Colon (tissue), 2 donors: ENCODE results near the gene S100A7.
"Not testable (repeated sequence)": the region's sequence is repeated elsewhere in the genome, so short reads cannot be mapped to it uniquely, and the experiment has no call there.

Experiments
- FAIRE-seq: peaks from 2 replicates; lab custom pipeline; 2012; peaks lifted over from hg19 to GRCh38; lab: Jason Lieb, UNC
- donor health status: control.
- donor health status: control.

S100A7 gene

DNA sequence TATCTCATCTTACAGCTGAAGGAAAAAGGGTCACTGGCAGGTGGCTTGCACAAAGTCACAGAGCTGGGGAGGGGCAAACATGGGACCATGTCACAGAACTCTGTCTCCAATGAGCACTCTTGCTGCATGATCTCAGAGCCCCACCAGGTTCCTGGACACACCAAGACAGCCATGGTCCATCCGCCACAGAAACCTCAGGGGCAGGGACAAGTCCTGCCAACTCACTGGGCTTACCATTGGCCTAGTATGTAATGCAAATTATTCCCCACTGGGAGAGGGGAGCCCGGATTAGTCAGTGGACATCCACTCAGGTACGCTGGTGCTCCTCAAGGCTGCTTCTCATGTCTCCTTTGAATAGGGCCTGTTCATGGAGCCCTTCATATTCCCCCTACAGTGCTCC lies 29.9 kb downstream of the S100A7 start:
- no peak for FAIRE-seq

DNA sequence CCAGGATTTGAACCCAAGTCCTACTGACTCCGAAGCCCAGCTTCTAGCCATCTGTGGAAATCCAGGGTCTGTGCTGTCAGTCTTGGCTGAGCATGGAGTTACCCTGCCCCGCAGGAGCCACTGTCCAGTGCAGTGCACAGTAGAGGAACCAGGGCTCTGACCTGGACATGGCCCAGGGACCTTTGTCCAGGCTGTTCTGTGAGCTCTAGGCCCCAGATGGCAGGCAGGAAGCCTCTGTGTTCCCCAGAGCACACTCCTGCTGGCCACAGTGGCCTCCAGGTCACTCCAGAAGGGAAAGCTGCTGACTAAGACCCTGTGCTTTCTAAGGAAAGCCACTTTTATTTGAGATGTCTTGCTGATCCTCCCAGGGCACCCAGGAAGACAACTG lies 30.3 kb downstream of the S100A7 start:
- no peak for FAIRE-seq

DNA sequence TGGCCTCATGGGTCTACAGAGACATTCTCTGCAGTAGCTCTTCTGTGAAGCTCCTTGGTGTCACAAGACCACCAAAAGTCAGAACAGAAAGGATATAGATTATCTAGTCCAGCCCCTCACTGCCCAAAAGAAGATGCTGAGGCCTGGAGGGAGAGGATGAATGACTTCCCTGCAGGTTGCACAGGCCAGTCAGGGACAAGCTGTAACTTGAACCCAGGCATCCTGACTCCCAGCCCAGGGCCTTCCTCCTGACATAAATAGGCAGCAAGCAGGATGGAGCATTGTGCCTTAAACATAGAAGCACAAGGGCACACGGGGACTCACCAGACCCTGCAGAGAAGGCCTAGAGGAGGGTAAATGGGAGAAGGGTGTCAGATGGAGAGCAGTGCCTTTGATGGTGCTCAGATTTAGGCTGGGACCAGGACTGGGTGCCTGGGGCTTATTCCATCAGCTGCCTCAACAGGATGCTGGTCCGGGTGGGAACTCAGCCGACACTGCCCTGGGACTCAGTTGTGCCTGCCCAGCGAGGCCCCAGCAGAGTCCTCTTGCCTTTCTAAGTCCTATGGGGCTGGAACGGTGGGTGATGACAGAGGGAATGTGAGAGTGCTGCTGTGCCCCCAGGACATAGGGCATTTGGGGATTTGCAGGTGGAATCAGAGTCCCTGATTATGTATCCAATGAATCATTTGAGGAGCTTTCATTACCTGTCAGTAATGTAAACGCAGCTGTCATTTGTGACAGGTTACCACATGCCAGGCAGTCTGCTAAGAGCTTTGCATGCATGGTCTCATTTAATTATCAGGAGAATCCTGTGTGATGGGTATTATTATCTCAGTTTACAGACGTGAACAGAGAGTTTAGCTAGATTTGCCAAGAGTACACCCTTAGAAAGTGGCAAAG lies 30.9 kb downstream of the S100A7 start:
- FAIRE-seq, result no peak

DNA sequence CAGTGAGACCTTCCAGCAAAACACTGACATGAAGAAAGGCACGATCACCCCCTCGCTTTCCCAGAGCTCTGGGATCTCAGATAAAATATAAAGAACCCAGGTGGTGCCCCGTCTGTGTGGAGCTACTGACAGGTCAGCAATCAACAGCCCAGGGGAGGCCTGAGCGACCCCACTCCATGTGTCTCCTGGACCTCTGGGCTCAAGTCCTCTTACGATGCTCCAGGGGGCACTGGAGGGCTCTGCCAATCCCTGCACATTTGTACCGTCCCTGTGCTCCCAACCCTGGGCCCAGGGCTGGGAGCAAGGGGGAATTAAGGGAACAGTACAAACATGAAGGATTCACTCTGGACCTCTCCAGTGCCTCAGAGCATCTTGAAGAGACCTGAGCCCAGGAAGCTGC lies 31.7 kb downstream of the S100A7 start:
- no peak for FAIRE-seq

DNA sequence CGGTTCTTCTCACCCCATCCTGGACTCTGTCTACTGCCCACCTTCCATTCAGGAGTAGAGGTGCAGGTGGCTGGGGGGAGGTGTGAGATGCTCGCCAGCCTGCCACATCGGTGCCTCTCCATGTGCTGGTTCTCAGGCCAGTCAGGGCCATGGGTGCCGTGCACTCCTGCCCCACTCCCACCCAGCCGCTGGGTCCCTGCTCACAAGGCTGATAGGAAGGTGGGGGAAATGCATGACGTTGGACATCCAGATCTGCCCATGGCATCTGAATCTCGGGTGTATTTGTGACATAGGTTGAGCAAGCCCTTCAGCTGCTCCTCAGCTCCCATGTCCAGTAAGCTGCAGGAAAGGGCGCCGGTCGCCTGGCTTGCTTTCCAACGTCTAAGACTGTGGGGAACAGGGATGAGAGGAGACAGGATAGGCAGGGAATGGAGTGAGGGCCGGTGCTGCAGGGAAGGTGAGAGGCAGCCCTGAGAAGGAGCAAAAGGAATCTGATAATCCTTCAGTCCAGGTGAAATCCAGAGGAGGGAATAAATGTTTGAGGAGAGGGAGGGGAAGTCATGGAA lies 32.3 kb downstream of the S100A7 start:
- FAIRE-seq, result no peak

DNA sequence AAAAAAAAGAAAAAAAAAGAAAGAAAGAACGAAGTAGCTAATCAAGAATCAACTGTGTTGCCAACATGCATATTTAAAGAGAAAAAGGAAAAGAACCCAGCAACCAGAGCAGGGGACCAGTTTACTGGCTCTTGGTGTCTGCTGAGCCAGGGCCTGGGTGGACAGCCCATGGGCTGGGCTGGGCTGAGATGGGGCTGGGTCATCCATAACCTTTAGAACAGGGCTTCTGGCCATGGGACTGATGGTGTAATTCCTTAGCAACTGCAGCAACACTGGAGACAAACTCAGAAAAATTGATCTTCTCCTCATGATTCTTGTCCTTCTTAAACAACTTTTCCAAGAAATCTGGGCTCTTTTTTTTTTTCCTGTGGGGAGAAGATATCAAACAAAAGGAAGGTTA lies 33.6 kb downstream of the S100A7 start:
- no peak for FAIRE-seq

DNA sequence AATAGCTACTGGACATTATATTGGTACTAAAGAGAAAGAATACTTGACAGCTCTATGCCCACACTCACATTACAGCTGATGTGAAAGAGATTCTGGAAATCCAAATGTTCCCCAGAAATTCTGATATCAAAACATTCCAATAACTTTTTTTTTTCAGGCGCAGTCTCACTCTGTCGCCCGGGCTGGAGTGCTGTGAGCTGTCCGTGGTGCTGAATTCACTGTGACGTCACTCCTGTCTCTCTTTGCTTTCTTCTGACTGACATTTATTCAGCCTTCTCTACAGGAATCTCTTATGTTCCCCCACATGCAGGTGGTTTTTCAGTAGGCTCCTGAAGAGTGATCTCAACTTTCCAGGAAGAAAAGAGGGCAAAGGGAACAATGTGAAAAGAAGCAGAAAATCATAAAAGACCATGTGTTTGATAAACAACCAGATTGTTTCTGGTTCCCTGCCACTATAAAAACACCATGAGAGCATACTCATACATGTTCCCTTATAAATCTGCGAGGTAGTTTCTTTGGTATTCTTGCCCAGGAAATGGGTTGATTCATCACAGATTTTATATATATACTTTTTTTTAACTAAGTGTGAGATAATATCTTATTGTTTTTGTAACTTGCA lies 37.9 kb downstream of the S100A7 start:
- FAIRE-seq, result no peak

DNA sequence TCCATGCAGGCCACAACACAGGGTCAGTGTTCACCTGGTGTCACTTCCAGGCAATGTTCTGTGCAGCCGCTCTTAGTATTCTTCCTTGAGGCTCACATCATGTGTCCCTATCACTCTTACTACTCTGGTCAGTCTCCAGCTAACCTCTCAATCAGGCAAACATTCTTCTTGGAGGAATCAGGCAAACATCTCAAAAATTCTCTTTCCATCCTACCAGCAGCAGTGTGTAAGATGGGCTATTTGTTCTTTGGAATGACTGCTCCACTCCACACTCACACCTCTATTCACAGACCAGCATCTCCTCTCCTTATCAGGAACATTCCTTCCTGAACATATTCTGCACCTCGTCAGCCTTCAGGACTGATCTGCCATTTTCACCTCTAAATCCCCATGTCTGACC lies 40.1 kb downstream of the S100A7 start:
- no peak for FAIRE-seq

DNA sequence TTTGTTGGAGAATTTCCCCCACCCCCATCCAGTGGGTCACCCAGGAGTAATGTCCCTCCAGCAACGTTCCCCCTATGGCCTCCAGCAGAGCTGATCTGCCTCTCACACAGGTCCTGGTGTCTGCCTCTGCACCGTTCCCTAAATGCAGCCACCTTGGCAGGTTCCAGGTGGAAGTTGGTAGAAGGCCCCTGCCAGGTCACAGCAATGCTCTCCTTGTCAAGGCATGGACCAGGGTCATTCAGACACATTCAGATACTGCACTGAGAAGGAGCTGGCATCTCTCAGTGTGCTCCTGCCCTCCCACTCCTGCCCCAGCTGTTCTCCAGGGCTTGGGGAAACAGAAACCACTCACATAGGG lies 41.0 kb downstream of the S100A7 start:
- not testable (repeated sequence) for FAIRE-seq

DNA sequence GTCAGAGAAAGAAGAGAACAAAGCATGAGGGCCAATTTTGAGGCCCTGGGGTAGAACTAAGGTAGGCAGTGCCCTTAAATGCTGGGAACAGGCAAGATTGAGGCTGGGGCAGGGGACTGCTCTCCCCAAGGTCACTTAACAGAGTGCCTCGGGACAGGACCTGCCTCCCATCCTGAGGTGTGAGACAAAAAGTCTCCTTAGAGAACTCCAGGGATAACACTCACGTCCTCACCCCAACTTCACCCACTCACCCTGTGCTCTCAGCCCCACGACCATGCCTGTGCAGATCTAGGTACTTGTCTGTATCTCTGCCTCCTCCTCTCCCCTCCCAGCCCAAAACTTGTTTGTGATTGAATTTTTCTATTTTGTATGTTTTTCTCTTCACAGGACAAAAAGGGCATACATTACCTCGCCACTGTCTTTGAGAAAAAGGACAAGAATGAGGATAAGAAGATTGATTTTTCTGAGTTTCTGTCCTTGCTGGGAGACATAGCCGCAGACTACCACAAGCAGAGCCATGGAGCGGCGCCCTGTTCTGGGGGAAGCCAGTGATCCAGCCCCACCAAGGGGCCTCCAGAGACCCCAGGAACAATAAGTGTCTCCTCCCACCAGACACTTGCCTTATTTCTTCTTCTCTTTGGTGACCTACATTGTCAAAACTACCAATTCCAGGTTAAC lies 41.6 kb downstream of the S100A7 start:
- FAIRE-seq, result not testable (repeated sequence)

DNA sequence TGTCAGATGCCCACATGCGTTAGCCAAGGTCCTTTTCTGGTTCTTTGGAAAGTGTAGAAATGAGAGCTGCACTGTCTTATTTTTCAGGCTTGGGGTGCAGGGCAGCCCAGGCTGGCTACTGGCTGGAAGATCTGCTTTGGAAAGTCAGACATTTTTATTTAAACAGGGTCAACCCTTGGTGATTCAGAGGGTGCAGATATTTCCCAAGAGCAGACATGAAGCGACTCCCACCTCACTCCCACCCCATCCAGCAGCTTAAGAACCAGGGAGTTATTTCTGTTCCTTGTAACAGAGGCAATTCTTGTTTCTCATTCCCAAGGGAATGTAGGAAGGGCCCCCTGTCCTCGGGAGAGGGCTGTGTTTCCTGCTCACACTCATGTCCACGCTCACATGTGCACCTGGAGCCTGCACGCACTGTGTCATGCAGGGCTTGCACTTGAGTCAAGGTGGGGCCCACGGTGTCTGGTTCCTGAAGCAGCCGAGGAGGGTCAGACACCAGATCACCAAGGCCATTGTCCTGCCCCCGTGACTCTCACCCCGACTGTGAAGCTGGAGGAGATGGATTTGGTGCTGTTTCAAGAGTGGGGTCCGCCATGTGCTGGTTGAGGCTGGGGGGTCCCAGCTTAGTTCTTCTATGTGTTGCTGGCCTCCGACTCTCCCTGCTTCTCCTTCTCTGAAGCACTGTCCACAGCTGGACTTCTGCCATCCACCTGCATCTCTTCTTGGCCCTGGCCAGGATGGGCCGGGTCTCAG lies 43.1 kb downstream of the S100A7 start:
- FAIRE-seq, result no peak

DNA sequence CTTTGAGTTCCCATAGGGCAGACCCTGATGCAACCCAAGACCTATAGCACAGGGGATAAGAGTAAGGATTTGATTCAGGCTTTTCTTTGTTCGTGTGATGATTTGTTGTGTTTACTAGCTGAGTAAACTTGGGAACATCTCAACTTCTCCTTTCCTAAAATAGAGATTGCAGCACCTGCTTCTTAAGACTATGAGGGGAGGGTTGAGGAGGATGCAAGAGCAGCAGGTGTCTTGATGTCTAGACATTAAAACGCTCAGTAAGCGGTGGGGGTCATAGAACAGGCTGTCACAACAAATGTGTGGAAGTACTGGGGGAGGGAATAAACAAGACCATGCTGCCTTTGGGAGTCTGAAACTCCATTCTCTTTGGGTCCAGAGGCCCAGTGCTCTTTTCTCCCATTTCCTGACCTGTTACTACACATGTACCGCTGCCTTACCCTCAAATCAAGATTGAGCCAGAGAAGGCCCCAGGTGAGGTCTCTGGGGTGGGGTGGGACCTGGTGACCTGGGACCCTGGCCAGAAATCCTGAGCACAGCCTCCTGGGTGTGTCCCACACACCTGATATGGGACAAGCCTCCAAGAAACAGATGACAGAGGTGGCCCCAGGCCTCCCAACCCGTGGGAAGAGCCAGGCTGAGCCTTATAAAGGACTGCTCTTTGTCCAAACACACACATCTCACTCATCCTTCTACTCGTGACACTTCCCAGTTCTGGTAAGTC lies 44.4 kb downstream of the S100A7 start, which contains the start of gene S100A7A:
TSS of gene S100A7A (plus strand) at position 671 of the 721 bp plus-strand sequence. CDS start 1,563 bp downstream, outside the sequence.
- no peak for FAIRE-seq

DNA sequence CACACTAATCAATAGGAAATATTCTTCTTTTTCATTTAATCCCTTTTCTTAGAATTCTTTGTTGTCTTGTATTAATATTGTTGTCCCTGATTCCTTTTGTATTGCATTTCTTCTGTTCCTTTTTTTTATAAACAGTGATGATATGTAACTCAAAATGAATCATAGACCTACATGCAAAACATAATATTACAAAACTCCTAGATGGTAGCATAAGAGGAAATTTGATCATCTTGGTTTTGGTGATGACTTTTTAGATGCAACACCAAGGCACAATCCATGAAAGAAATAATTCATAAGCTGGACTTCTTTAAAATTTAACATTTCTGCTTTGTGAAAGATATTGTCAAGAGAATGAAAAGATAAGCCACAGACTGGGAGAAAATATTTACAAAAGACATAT lies 46.5 kb downstream of the S100A7 start:
- peak; percentile 58 for FAIRE-seq
